ENCODE measurements around the gene KCNH2. TPM values are rescaled to one million over a fixed set of nuclear protein-coding genes. Genes with fewer than 3 reads are reported as not detected.

Gene KCNH2
- total and polyA plus RNA-seq, 4 donors = 0.18 to 74.6 (median 0.33) TPM; not detected in 1

DNA sequence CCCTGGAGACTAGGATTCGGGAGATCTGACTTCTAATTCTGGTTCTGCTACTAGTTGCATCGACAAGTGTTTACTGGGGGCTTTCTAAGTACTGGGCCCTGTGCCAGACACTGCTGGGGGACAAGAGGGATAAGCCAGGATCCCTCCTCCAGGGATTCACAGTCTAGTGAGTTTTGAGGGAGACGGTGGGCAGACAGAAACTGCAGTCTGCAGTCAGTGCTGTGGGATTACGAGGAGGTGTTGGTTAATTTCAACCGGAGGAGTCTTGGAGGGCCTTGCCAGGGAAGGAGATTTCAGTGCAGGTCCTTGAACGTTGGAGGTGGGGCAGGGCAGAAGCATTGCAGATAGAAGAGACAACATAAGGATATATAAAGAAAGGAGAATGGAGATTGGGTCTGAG, 3.5 kb upstream of the KCNH2 start:
- no peak for DNase-seq (ENCODE audit: low spot score)
- Histone ChIP-seq H3K9me3 (ENCODE audit: control insufficient read depth in 4 of 4, low read length in 3 of 4) (no peaks in the 10 kb centered on the region), H3K9ac (ENCODE audit: low read depth in 1 of 2, low read length in 2 of 2) (no peak overlapping the region), H3K27me3 (ENCODE audit: control insufficient read depth in 4 of 4, insufficient read depth in 4 of 4, low read length in 3 of 4) (peaks cover 0 to 6% (median 5%) of the 10 kb centered on the region in 4 donors), H3K27ac (ENCODE audit: low read depth in 1 of 2, low read length in 2 of 2) (no peak overlapping the region), H3K36me3 (ENCODE audit: control insufficient read depth in 4 of 4, insufficient read depth in 3 of 4, low read depth in 1 of 4, low read length in 3 of 4) (no peaks in the 10 kb centered on the region), H3K4me1 (ENCODE audit: control insufficient read depth in 4 of 4, insufficient read depth in 4 of 4, low read length in 3 of 4) (peaks cover 0 to 12% (median 4%) of the 10 kb centered on the region in 4 donors), H3K4me3 (ENCODE audit: low read depth in 1 of 3, low read length in 3 of 3) (no peak overlapping the region)
- 62% methylated on average over 6 of the region's 6 CpGs for WGBS
- no peak for TF ChIP-seq RAD21 (IDR thresholded peaks at IDR 0.05)
- TF ChIP-seq HNF4G (IDR thresholded peaks at IDR 0.05) = no peak

GRCh38 chr7:150980663-150981062, 2.5 kb upstream of the KCNH2 start:
- no peak for TF ChIP-seq MAX (IDR thresholded peaks at IDR 0.05)
- TF ChIP-seq JUND (IDR thresholded peaks at IDR 0.05) = no peak
- no peak for DNase-seq (ENCODE audit: low spot score)

DNA sequence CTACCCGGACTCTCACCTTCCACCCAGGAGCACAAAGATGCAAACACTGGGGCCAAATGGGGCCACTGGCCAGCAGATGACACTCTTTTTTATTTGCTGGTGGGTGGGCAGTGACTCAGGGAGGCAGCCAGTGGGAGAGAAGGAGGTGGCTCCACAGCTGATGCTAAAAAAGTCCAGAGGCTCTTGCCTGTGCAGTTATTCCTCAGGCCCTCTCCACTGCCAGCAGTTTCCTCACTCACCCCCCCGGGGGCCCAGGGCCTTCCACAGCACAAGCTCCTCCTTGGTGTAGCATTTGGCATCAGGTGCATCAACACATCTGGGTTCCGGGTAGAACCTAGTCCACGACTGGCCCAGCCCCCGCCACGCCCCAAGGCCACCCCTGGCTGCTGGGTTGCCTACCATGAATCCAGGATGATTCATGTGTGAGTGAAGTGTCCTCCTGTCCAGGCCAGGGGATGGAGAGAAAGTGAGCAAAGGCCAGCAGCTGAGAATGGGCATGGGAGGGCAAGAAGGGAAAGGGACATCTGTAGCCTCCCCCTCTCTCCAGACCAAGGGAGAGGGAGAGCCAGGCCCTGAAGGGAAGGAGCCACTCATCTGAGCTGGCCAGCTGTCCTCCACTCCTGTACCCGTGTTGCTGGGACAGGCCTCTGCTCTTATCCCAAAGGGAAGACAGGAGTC, 1.7 kb upstream of the KCNH2 start:
- Histone ChIP-seq H3K4me3 (ENCODE audit: low read depth in 1 of 3, low read length in 3 of 3) (no peak overlapping the region), H3K9ac (ENCODE audit: low read depth in 1 of 2, low read length in 2 of 2) (no peak overlapping the region), H3K4me1 (ENCODE audit: control insufficient read depth in 4 of 4, insufficient read depth in 4 of 4, low read length in 3 of 4) (peaks cover 0 to 19% (median 7%) of the 10 kb centered on the region in 4 donors), H3K36me3 (ENCODE audit: control insufficient read depth in 4 of 4, insufficient read depth in 3 of 4, low read depth in 1 of 4, low read length in 3 of 4) (no peaks in the 10 kb centered on the region), H3K9me3 (ENCODE audit: control insufficient read depth in 4 of 4, low read length in 3 of 4) (no peaks in the 10 kb centered on the region), H3K27me3 (ENCODE audit: control insufficient read depth in 4 of 4, insufficient read depth in 4 of 4, low read length in 3 of 4) (peaks cover 0 to 12% (median 5%) of the 10 kb centered on the region in 4 donors), H3K27ac (ENCODE audit: low read depth in 1 of 2, low read length in 2 of 2) (no peak overlapping the region)
- WGBS = 48% methylated on average over 7 of the region's 7 CpGs
- DNase-seq (ENCODE audit: low spot score) = no peak
- TF ChIP-seq CTCF (IDR thresholded peaks at IDR 0.05; ENCODE audit: low read depth, low read length, missing input control) = no peak
- TF ChIP-seq YY1 (IDR thresholded peaks at IDR 0.05) = no peak
- TF ChIP-seq SP1 (IDR thresholded peaks at IDR 0.05) = no peak
- TF ChIP-seq EGR1 (IDR thresholded peaks at IDR 0.05; ENCODE audit: low read depth in 2 of 2) = no peak
- no peak for TF ChIP-seq JUND (IDR thresholded peaks at IDR 0.05)
- TF ChIP-seq ATF3 (IDR thresholded peaks at IDR 0.05) = no peak
- no peak for TF ChIP-seq HNF4G (IDR thresholded peaks at IDR 0.05)
- no peak for TF ChIP-seq GABPA (IDR thresholded peaks at IDR 0.05 in 1 of 2, conservative IDR thresholded peaks at IDR 0.05 in 1 of 2)
- TF ChIP-seq, protein P1, sequence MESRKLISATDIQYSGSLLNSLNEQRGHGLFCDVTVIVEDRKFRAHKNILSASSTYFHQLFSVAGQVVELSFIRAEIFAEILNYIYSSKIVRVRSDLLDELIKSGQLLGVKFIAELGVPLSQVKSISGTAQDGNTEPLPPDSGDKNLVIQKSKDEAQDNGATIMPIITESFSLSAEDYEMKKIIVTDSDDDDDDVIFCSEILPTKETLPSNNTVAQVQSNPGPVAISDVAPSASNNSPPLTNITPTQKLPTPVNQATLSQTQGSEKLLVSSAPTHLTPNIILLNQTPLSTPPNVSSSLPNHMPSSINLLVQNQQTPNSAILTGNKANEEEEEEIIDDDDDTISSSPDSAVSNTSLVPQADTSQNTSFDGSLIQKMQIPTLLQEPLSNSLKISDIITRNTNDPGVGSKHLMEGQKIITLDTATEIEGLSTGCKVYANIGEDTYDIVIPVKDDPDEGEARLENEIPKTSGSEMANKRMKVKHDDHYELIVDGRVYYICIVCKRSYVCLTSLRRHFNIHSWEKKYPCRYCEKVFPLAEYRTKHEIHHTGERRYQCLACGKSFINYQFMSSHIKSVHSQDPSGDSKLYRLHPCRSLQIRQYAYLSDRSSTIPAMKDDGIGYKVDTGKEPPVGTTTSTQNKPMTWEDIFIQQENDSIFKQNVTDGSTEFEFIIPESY (IDR thresholded peaks at IDR 0.05) = no peak
- TF ChIP-seq NR2F2 (IDR thresholded peaks at IDR 0.05) = no peak
- TF ChIP-seq RXRA (IDR thresholded peaks at IDR 0.05) = no peak
- TF ChIP-seq FOXA2 (IDR thresholded peaks at IDR 0.05) = no peak
- no peak for TF ChIP-seq TAF1 (conservative IDR thresholded peaks at IDR 0.05)
- TF ChIP-seq, protein P2, sequence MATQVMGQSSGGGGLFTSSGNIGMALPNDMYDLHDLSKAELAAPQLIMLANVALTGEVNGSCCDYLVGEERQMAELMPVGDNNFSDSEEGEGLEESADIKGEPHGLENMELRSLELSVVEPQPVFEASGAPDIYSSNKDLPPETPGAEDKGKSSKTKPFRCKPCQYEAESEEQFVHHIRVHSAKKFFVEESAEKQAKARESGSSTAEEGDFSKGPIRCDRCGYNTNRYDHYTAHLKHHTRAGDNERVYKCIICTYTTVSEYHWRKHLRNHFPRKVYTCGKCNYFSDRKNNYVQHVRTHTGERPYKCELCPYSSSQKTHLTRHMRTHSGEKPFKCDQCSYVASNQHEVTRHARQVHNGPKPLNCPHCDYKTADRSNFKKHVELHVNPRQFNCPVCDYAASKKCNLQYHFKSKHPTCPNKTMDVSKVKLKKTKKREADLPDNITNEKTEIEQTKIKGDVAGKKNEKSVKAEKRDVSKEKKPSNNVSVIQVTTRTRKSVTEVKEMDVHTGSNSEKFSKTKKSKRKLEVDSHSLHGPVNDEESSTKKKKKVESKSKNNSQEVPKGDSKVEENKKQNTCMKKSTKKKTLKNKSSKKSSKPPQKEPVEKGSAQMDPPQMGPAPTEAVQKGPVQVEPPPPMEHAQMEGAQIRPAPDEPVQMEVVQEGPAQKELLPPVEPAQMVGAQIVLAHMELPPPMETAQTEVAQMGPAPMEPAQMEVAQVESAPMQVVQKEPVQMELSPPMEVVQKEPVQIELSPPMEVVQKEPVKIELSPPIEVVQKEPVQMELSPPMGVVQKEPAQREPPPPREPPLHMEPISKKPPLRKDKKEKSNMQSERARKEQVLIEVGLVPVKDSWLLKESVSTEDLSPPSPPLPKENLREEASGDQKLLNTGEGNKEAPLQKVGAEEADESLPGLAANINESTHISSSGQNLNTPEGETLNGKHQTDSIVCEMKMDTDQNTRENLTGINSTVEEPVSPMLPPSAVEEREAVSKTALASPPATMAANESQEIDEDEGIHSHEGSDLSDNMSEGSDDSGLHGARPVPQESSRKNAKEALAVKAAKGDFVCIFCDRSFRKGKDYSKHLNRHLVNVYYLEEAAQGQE (IDR thresholded peaks at IDR 0.05) = no peak
- TF ChIP-seq MAX (IDR thresholded peaks at IDR 0.05) = no peak

More at GRCh38 chr7:150980663-150981062, 2.5 kb upstream of the KCNH2 start:
- Histone ChIP-seq H3K9ac (ENCODE audit: low read depth in 1 of 2, low read length in 2 of 2) (no peak overlapping the region), H3K27ac (ENCODE audit: low read depth in 1 of 2, low read length in 2 of 2) (no peak overlapping the region), H3K4me1 (ENCODE audit: control insufficient read depth in 4 of 4, insufficient read depth in 4 of 4, low read length in 3 of 4) (peaks cover 0 to 12% (median 4%) of the 10 kb centered on the region in 4 donors), H3K9me3 (ENCODE audit: control insufficient read depth in 4 of 4, low read length in 3 of 4) (no peaks in the 10 kb centered on the region), H3K36me3 (ENCODE audit: control insufficient read depth in 4 of 4, insufficient read depth in 3 of 4, low read depth in 1 of 4, low read length in 3 of 4) (no peaks in the 10 kb centered on the region), H3K4me3 (ENCODE audit: low read depth in 1 of 3, low read length in 3 of 3) (no peak overlapping the region), H3K27me3 (ENCODE audit: control insufficient read depth in 4 of 4, insufficient read depth in 4 of 4, low read length in 3 of 4) (peaks cover 0 to 12% (median 5%) of the 10 kb centered on the region in 4 donors)
- WGBS = 47% methylated on average over 2 of the region's 2 CpGs
